Measurements from ENCODE around the gene NR2E3.
"Not testable (repeated sequence)": the region's sequence is repeated elsewhere in the genome, so short reads cannot be mapped to it uniquely, and the experiment has no call there.

NR2E3 gene

GRCh38 chr15:71815301-71815700 is 4.9 kb downstream of the NR2E3 start:
- DNase-seq (ENCODE audit: low spot score) = no peak

- no peak for DNase-seq (ENCODE audit: low spot score)
Observed at GRCh38 chr15:71817351-71817750, 7.0 kb downstream of the NR2E3 start.

GRCh38 chr15:71820127-71820526 is 9.8 kb downstream of the NR2E3 start:
- DNase-seq (ENCODE audit: low spot score) = no peak

GRCh38 chr15:71821547-71822129 is 11.3 kb downstream of the NR2E3 start:
- no peak for DNase-seq (ENCODE audit: low spot score)

GRCh38 chr15:71822890-71823630 is 12.7 kb downstream of the NR2E3 start:
- DNase-seq (ENCODE audit: low spot score) = no peak

- DNase-seq (ENCODE audit: low spot score) = no peak
Observed at GRCh38 chr15:71823801-71824200, 13.4 kb downstream of the NR2E3 start.

- DNase-seq (ENCODE audit: low spot score) = no peak
Observed at GRCh38 chr15:71825021-71825730, 14.8 kb downstream of the NR2E3 start.

- no peak for DNase-seq (ENCODE audit: low spot score)
Observed at GRCh38 chr15:71826196-71826595, 15.8 kb downstream of the NR2E3 start.

GRCh38 chr15:71830981-71831380 is 20.6 kb downstream of the NR2E3 start:
- no peak for DNase-seq (ENCODE audit: low spot score)

GRCh38 chr15:71841563-71841962 is 31.2 kb downstream of the NR2E3 start:
- DNase-seq (ENCODE audit: low spot score) = no peak

GRCh38 chr15:71844916-71845315 is 34.6 kb downstream of the NR2E3 start:
- no peak for DNase-seq (ENCODE audit: low spot score)

- DNase-seq (ENCODE audit: low spot score) = no peak
Observed at GRCh38 chr15:71853543-71853942, 43.2 kb downstream of the NR2E3 start.

- DNase-seq (ENCODE audit: low spot score) = not testable (repeated sequence)
Observed at GRCh38 chr15:71858232-71858631, 47.9 kb downstream of the NR2E3 start.
